Colon (tissue), 2 donors: ENCODE data around the gene MCM9.
"Not testable (repeated sequence)": the region's sequence is repeated elsewhere in the genome, so short reads cannot be mapped to it uniquely, and the experiment has no call there.

Experiments used
- FAIRE-seq: peaks from 2 replicates; lab custom pipeline; 2012; peaks lifted over from hg19 to GRCh38; lab: Jason Lieb, UNC
- donor health status: control.
- donor health status: control.

Gene MCM9

GRCh38 chr6:118768904-118769325 is 166.0 kb downstream of the MCM9 start:
- no peak for FAIRE-seq

DNA sequence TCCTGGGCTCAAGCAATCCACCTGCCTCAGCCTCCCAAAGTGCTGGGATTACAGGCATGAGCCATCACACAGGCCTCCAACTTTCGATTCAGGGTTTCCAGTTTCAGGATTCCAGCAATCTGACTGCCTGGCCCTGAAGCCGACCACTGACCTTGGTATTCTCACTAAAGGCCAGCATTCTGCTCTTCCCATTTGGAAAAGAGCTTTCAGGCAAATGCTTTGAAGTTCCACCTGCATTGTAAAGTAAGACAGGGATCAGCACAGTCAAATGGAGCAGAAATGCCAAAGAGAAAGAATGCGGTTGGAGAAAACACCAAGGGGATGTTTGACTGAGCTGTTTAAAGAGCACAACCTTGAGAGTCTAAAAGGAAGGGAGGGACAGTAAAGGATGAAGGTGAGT is 166.5 kb downstream of the MCM9 start:
- FAIRE-seq, result no peak

DNA sequence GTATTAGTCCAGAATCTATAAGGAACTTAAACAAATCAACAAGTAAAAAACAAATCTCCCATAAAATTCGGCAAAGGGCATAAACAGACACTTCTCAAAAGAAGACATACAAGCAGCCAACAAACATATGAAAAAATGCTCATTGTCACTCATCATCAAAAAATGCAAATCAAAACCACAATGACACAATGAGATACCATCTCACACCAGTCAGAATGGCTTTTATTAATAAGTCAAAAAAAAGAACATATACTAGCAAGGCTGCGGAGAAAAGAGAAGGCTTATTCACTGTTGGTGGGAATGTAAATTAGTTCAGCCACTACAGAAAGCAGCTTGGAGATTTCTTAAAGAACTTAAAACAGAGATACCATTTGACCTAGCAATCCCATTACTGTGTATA is 169.6 kb downstream of the MCM9 start:
- FAIRE-seq, result not testable (repeated sequence)

GRCh38 chr6:118764766-118765165 is 170.2 kb downstream of the MCM9 start:
- FAIRE-seq, result no peak
